CD4-positive, alpha-beta T cell treated with Interleukin-15 for 1 hour (primary cell): ENCODE data around the gene CASP6.

Source experiments
- DNase-seq: peaks from one replicate; pipeline ENCODE4 v3.0.0-alpha.2; 2020

CASP6 gene

DNA sequence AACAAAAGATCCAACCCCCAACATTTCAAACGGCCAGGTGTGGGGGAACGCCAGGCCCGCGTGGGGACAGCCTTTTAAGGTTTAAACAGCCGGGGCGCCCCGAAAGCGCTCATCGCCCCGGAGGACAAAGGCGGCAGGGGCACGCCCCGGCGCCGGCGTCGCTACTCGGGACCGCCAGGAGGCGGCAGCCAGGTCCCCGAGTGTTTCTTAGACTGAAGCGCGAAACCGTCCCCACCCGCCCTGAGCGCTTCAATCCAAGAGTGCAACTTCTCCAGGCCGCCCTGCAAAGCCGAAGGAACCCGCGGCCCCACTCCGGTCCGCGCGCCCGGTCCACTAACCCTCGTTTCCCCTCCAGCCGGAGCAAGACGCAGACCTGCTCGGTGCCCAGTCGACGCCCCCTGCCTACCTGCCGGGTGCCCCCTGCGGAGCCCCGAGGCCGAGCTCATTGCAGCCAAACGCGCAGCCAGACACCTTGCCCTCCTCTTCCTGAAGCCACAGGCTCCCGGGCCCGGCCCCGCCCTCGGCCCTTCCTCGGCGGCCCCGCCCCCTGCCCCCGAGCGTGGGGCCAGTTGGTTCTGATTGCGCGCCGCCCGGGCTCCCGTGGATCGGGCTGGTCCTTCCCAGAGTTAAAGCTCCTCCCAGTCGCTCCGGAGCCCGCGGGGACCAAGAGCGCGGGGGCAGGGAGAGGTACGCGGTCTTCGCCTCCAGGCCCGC lies at the start of gene CASP6:
CASP6 (minus strand) TSS at position 496 of the 714 bp plus-strand sequence; CDS start at position 446, 50 bp downstream.
- DNase-seq = peak; percentile 69

- no peak for DNase-seq
Measured at GRCh38 chr4:109752525-109752924, 49.3 kb upstream of the CASP6 start.

- no peak for DNase-seq
Measured at GRCh38 chr4:109751852-109752251, 48.6 kb upstream of the CASP6 start.

DNA sequence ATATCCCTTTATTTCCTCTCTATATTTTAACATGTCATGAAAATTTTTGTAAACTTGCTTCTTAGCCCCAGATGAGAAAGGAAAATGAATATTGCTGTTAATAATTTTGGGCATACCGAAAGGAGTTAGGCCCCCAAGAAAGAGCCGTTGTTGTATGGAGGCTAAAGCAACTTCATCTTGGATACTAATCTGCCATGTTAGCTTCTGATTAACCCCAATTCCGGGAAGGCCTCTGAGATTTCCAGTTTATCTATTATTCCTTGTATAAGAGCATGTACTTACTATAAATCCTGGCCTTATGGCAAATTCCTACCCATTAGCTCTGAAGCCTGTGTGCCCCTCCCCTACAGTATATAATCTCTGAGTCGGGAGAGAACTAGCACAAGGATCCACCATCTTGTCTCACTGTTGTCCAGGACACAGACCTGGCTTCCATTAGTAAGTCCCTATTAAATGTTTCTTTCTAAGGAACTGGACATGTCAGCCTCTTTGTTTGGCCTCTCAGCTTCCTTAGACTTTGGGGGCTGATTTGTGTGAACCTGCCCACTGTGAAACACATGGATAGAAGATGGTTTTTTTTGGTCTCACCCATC lies 47.5 kb upstream of the CASP6 start:
- DNase-seq = no peak

DNA sequence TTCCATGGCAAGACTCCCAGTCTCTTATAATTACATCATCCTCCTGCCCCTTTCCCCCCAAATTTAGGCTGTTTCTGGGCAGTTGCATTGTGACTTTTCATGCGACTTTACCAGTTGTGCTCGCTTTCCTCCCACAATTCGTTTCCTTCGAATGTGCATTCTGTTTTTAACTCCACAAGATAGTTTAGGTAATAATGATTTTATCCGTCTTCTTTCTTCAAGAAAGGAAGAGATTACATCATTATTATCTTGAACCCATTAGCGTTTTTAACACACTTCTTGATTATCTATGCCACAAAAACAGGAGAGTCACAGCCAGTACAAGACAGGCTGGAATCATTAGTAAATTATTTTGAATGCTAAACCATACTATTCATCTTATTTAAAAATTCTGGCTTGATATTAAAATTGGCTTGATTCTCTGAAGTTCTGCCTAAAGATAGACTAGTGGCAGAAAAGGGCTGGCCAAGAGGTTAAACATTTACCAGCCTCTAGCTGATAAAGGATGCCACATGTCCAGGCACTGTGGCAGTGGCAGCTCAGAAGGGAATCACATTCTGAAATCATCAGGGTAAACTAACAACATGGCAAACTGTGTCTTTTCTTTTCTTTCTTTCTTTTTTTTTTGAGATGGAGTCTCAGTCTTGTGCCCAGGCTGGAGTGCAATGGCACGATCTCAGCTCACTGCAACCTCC lies 46.3 kb upstream of the CASP6 start:
- DNase-seq = no peak

- DNase-seq = no peak
Measured at GRCh38 chr4:109748114-109748513, 44.9 kb upstream of the CASP6 start.

GRCh38 chr4:109746728-109747127 lies 43.5 kb upstream of the CASP6 start:
- no peak for DNase-seq

GRCh38 chr4:109745830-109746229 lies 42.6 kb upstream of the CASP6 start:
- no peak for DNase-seq

DNA sequence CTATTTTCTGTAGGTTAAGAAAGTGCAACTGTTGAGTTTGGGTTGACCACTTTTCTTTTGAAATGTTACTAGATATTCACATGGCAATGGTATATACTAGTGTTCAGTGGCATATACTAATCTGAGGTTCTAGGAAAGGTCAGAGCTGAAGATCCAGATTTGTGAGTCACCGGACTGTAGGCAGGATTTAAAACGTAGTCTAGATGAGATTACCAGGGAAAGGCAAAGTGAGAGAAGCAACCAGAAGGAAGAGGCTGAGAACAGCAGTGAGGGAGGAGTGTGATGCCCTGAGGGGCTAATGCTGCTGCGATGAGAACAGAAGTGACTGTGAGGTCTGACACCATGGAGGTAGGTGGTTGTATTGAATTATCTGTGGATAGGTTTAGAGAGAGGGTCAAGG lies 36.3 kb upstream of the CASP6 start:
- DNase-seq = no peak

DNA sequence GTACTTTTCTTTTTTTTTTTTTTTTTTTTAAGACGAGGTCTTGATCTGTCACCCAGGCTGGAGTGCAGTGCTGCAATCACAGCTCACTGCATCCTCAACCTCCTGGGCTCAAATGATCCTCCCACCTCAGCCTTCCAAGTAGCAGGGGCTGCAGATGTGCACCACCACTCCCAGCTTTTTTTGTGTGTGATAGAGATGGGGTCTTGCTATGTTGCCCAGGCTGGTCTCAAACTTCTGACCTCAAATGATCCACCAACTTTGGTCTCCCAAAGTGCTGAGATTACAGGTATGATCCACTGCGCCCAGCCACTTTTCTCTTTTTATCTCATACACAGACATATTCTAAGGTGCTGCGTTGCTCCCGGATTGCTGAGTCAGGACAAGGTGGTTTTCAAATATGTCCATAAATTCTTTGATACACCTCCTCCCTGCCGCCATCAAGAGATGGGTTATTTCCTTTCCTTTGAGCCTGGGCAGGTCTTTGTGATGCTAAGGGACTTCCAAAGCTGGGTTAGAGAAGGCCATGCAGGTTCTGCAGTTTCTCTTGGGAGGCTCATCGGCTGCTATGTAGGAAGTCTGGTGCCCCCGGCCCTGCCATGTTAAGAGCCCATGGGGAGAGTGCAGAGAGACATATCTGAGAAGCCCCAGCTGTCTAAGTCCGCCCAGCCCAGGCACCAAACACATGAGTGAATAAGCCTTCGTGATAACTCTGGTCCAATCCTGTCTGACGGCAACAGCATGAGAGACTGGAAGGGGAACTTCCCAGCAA lies 35.0 kb upstream of the CASP6 start:
- no peak for DNase-seq

GRCh38 chr4:109735566-109736365 lies 32.5 kb upstream of the CASP6 start:
- DNase-seq = no peak

DNA sequence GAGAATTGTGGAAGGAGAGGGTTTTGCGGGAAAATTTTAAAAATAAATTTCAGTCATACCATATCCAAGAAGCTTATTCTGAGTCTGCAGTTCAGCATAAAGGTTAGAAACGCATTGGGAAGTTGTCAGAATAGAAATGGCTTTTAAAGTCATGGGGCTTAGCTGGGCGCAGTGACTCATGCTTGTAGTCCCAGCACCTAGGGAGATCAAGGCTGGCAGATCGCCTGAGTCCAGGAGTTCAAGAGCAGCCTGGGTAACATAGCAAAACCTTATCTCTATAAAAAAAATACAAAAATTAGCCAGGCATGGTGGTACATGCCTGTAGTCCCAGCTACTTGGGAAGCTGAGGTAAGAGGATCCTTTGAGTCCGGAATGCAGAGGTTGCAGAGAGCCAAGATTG lies 30.5 kb upstream of the CASP6 start:
- DNase-seq = no peak

GRCh38 chr4:109730619-109731545 lies 27.6 kb upstream of the CASP6 start:
- DNase-seq = no peak

DNA sequence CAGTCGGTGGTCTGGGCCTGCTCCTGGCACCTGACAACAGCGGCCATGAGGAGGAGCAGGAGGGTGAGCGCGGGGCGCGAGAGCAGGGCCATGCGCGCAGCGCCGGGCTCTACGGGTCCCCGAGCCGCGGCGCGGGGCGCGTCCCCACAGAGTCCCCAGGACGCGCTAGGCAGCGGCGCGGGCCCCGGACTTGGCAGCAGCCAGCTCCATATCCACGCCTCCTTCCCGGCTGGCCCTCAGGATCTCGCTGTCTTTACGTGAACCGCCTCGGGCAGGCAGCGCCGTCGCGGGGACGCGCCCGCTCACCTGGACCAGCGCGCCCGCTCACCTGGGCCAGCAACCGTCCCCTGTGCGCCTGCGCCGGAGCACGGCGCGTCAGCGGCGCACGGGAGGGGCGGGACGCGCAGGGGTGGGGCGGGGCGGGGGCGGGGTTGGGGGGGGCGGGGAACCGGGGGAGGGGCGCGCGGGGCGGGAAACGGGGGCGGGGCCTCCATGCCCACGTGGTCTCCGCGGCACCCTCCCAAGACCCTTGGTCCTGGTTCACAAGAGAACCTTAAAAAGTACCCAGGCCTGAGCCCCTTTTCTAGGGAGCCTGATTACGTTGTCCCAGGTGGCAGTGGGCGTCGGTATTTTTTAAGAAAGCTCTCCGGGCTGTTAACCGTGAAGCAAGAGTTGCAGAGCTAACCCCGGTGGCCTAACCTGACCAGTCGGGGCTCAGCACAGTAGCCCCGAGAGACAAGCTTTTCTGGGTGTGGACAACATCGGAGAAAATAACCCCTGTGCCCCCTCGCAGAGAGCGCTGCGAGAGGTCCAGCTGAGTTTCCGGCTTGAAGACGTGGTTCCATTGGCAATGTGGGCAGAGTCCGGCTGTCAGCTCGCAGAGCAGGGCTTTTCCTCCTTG lies 26.7 kb upstream of the CASP6 start, which contains the start of gene PLA2G12A:
PLA2G12A (minus strand) TSS at position 353 of the 901 bp plus-strand sequence; CDS start at position 92, 261 bp downstream.
- DNase-seq = peak; percentile 80

GRCh38 chr4:109729117-109729717 lies 26.0 kb upstream of the CASP6 start:
- DNase-seq = no peak

GRCh38 chr4:109728385-109728784 lies 25.1 kb upstream of the CASP6 start:
- DNase-seq = no peak

DNA sequence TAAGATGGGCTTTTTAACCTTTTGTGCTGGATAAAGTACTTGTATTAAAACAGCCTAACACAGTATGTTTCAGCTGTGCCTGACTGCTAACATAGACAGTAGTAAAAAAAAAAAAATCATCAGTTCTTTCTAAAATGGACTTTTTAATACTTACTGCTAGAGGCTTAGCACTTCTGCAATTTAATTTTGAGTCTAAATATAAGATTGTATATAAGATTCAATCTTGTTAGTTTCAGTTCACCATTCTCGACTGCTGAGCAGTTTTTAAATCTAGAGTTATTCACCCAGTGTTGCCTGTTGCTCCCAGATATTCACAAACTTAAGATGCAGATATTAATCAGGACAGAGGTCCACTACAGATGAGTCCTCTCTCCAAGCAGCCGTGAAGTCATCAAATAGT lies 19.9 kb upstream of the CASP6 start:
- DNase-seq = no peak

- DNase-seq = no peak
Measured at GRCh38 chr4:109722357-109722756, 19.1 kb upstream of the CASP6 start.

GRCh38 chr4:109721033-109721432 lies 17.8 kb upstream of the CASP6 start:
- no peak for DNase-seq

DNA sequence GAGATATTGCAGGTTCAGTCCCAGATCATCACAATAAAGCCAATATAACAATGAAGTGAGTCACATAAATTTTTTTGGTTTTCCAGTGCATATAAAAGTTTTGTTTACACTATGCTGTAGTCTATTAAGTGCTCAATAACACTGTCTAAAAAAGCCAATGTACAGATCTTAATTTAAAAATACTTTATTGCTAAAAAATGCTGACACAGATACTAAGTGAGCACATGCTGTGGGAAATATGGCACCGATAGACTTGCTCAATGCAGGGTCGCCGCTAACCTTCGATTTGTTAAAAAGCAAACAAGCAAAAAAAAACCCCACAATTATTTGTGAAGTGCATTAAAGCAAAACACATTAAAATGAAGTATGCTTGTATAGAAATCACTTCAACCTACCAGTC lies 16.4 kb upstream of the CASP6 start:
- DNase-seq = no peak
